HepG2 (cell line): ENCODE measurements around the gene HOXC9. TPM values are rescaled to one million over a fixed set of nuclear protein-coding genes. Genes with fewer than 3 reads are reported as not detected.
A peak's percentile ranks its signal among the peaks of the same experiment; 100 is the strongest.

Experiments
- ATF7 ChIP-seq, 2 experiments: fragments of 450-650 bp in 1 of 2; sonication (generic) in 1 of 2; formaldehyde crosslinking in 1 of 2; IDR thresholded peaks; 2 replicates each; pipeline versions ENCODE4 v1.4.0 to v1.6.1; 2016 to 2020; ENCODE audit warnings: antibody characterized with exemption in 1 of 2, mild to moderate bottlenecking in 1 of 2, missing genetic modification reagents in 1 of 2
- MYC ChIP-seq: sonication (generic); formaldehyde crosslinking; IDR thresholded peaks from 2 replicates; pipeline ENCODE4 v1.9.0; 2021; ENCODE audit warnings: missing genetic modification reagents, borderline replicate concordance
- RFXAP ChIP-seq: sonication (generic); formaldehyde crosslinking; IDR thresholded peaks from 2 replicates; pipeline ENCODE4 v1.4.0; 2020; ENCODE audit warnings: missing genetic modification reagents, borderline replicate concordance
- polyA plus RNA-seq, 8 experiments: library from polyadenylated mRNA; depleted of rRNA in 3 of 8; stranded (reverse) in 7 of 8; unstranded in 1 of 8; fragments of >200 nt; fragmentation: Illumina TruSeq in 4 of 8; extraction: Trizol in 4 of 8; gene quantifications; 2 replicates each; pipeline versions ENCODE4 v1.2.1 to v1.2.3, GENCODE V29; 2011 to 2016; ENCODE audit warnings: low read depth in 4 of 8, missing spikeins in 1 of 8, mixed read lengths in 1 of 8; ENCODE audit not compliant: insufficient read depth in 1 of 8
- total RNA-seq, 5 experiments: library from RNA; depleted of rRNA; stranded (reverse); fragments of >200 nt; fragmentation: Illumina TruSeq; extraction: Trizol; gene quantifications; 2 replicates each; pipeline ENCODE4 v1.2.3, GENCODE V29; 2016; ENCODE audit warnings: low read depth in 1 of 5
- TF ChIP-seq, protein P1 (sequence below): sonication (generic); formaldehyde crosslinking; IDR thresholded peaks from 2 replicates; pipeline ENCODE4 v1.4.0; 2020; ENCODE audit warnings: missing genetic modification reagents
- TF ChIP-seq, protein P2 (sequence below): IDR thresholded peaks from 2 replicates; pipeline ENCODE4 v1.6.1; 2012; ENCODE audit warnings: low read length, improper control_type of control experiment
- TF ChIP-seq, protein P3 (sequence below): sonication (generic); formaldehyde crosslinking; IDR thresholded peaks from 2 replicates; pipeline ENCODE4 v1.5.0; 2020; ENCODE audit warnings: missing genetic modification reagents

Gene HOXC9
- total and polyA plus RNA-seq, 2 of the 13 experiments (the other 11 are each of a cell fraction or from before 2014, with no cell fraction given), result 0.11 to 1.1 TPM

DNA sequence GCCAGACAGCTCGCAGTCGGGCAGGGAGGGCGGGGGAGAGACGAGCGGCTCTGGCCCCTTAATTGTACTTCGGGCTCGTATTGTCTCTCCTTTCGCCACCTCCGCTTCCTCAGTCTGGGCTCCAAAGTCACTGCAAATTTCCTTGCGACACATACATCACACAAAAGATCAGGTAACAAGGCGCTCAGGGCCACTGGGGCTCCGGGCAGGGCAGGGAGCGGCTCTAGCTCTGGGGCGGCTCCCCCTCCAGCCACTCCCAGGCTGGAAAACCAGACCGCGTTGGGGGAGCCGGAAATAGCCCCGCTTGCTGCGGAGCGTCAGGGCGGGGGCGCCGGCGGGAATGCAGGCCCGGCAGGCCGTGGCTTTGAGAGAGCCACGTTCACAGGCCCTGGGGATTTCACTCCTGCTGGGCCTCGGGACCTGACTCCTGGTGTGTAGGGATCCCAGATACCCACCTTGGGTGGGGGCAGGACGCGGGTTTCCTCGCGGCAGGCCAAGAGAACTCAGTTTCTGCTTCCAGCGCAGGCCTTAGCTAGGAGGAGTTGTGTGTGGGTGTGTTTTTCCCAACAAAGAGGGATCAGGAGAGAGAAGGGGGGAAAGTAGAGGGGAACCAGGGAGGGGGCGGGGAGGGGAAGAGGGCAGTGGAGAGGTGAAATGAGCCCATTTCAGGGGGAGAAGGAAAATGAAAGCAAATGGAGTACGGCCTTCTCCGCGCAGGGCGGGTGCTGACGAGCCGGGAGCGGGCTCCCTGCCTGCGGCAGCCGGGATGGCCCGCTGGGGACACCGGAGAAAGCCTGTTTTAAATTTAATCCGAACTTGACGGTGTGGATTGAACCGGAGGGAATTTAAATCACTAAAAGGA is 4.4 kb upstream of the HOXC9 start (continued):
- TF ChIP-seq, protein P1, sequence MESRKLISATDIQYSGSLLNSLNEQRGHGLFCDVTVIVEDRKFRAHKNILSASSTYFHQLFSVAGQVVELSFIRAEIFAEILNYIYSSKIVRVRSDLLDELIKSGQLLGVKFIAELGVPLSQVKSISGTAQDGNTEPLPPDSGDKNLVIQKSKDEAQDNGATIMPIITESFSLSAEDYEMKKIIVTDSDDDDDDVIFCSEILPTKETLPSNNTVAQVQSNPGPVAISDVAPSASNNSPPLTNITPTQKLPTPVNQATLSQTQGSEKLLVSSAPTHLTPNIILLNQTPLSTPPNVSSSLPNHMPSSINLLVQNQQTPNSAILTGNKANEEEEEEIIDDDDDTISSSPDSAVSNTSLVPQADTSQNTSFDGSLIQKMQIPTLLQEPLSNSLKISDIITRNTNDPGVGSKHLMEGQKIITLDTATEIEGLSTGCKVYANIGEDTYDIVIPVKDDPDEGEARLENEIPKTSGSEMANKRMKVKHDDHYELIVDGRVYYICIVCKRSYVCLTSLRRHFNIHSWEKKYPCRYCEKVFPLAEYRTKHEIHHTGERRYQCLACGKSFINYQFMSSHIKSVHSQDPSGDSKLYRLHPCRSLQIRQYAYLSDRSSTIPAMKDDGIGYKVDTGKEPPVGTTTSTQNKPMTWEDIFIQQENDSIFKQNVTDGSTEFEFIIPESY (CRISPR knock-in tag), result peak; percentile 68; the same call in 1 of the 2 replicates
- TF ChIP-seq RFXAP (CRISPR knock-in tag), result no peak
- TF ChIP-seq, protein P2, sequence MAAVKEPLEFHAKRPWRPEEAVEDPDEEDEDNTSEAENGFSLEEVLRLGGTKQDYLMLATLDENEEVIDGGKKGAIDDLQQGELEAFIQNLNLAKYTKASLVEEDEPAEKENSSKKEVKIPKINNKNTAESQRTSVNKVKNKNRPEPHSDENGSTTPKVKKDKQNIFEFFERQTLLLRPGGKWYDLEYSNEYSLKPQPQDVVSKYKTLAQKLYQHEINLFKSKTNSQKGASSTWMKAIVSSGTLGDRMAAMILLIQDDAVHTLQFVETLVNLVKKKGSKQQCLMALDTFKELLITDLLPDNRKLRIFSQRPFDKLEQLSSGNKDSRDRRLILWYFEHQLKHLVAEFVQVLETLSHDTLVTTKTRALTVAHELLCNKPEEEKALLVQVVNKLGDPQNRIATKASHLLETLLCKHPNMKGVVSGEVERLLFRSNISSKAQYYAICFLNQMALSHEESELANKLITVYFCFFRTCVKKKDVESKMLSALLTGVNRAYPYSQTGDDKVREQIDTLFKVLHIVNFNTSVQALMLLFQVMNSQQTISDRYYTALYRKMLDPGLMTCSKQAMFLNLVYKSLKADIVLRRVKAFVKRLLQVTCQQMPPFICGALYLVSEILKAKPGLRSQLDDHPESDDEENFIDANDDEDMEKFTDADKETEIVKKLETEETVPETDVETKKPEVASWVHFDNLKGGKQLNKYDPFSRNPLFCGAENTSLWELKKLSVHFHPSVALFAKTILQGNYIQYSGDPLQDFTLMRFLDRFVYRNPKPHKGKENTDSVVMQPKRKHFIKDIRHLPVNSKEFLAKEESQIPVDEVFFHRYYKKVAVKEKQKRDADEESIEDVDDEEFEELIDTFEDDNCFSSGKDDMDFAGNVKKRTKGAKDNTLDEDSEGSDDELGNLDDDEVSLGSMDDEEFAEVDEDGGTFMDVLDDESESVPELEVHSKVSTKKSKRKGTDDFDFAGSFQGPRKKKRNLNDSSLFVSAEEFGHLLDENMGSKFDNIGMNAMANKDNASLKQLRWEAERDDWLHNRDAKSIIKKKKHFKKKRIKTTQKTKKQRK, result no peak
- TF ChIP-seq ATF7 (IDR thresholded peaks at IDR 0.05), result no peak
- no peak for TF ChIP-seq ATF7 (CRISPR knock-in tag; IDR thresholded peaks at IDR 0.05)
- TF ChIP-seq MYC, result no peak
- TF ChIP-seq, protein P3, sequence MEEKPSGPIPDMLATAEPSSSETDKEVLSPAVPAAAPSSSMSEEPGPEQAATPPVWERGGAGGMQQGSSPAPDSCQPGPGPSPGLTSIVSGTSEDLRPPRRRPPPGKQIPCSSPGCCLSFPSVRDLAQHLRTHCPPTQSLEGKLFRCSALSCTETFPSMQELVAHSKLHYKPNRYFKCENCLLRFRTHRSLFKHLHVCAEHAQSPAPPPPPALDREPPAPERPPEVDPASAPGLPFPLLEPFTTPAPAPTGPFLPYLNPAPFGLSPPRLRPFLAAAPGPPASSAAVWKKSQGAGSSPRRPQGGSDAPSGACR (CRISPR knock-in tag), result no peak
